IPS-15b (cell line): Measurements from ENCODE around the gene UBA3.
A peak's percentile ranks its signal among the peaks of the same experiment; 100 is the strongest.

Experiments
- H3K27me3 ChIP-seq: one replicate; pipeline ENCODE4 v1.6.1; 2013; ENCODE audit warnings: low read length; ENCODE audit not compliant: control insufficient read depth, insufficient read depth
- H3K36me3 ChIP-seq: one replicate; pipeline ENCODE4 v1.6.1; 2013; ENCODE audit warnings: low read length; ENCODE audit not compliant: control insufficient read depth, insufficient read depth
- H3K4me1 ChIP-seq: one replicate; pipeline ENCODE4 v1.6.1; 2013; ENCODE audit warnings: mild to moderate bottlenecking, low read length; ENCODE audit not compliant: control insufficient read depth, insufficient read depth
- H3K4me3 ChIP-seq: one replicate; pipeline ENCODE4 v1.5.1; 2013; ENCODE audit warnings: low read depth, low read length
- H3K9ac ChIP-seq: one replicate; pipeline ENCODE4 v1.6.1; 2013; ENCODE audit warnings: low read depth, mild to moderate bottlenecking, low read length
- H3K9me3 ChIP-seq: one replicate; pipeline ENCODE4 v1.6.1; 2013; ENCODE audit warnings: mild to moderate bottlenecking, low read length; ENCODE audit not compliant: control insufficient read depth, insufficient read depth

UBA3 gene

GRCh38 chr3:69085168-69085832, 5.1 kb upstream of the UBA3 start:
- no peaks in the 10 kb centered on the region for H3K9me3 ChIP-seq
- H3K4me3 ChIP-seq, result peak overlapping the region; percentile 84
- peak overlapping the region; percentile 4 for H3K9ac ChIP-seq
- no peaks in the 10 kb centered on the region for H3K36me3 ChIP-seq
- H3K27me3 ChIP-seq, result no peaks in the 10 kb centered on the region
- peaks cover 10% of the 10 kb centered on the region for H3K4me1 ChIP-seq

GRCh38 chr3:69084326-69085167, 4.4 kb upstream of the UBA3 start, which contains the start of gene ARL6IP5:
Gene ARL6IP5, plus strand, starts transcription at chr3:69084937. Its CDS starts 111 bp downstream, at chr3:69085048.
- Histone ChIP-seq H3K4me3 (peak within 1 kb of the TSS; percentile 84), H3K9ac (peak within 1 kb of the TSS; percentile 4), H3K4me1 (peaks cover 8% of the 10 kb centered on the region), H3K36me3 (no peaks in the 10 kb centered on the region), H3K9me3 (no peaks in the 10 kb centered on the region), H3K27me3 (no peaks in the 10 kb centered on the region)

GRCh38 chr3:69082805-69083204, 2.6 kb upstream of the UBA3 start:
- Histone ChIP-seq H3K27me3 (no peaks in the 10 kb centered on the region), H3K9me3 (no peaks in the 10 kb centered on the region), H3K4me3 (no peak overlapping the region), H3K36me3 (no peaks in the 10 kb centered on the region), H3K4me1 (peaks cover 8% of the 10 kb centered on the region), H3K9ac (no peak overlapping the region)

GRCh38 chr3:69082361-69082760, 2.2 kb upstream of the UBA3 start:
- Histone ChIP-seq H3K9ac (no peak overlapping the region), H3K27me3 (no peaks in the 10 kb centered on the region), H3K4me3 (no peak overlapping the region), H3K36me3 (no peaks in the 10 kb centered on the region), H3K9me3 (no peaks in the 10 kb centered on the region), H3K4me1 (peaks cover 8% of the 10 kb centered on the region)

GRCh38 chr3:69081583-69082262, 1.6 kb upstream of the UBA3 start:
- H3K4me3 ChIP-seq, result no peak overlapping the region
- H3K36me3 ChIP-seq, result no peaks in the 10 kb centered on the region
- H3K9ac ChIP-seq, result no peak overlapping the region
- peaks cover 8% of the 10 kb centered on the region for H3K4me1 ChIP-seq
- no peaks in the 10 kb centered on the region for H3K27me3 ChIP-seq
- H3K9me3 ChIP-seq, result no peaks in the 10 kb centered on the region

- H3K4me1 ChIP-seq, result no peaks in the 10 kb centered on the region
- H3K4me3 ChIP-seq, result peak overlapping the region; percentile 40
- peak overlapping the region; percentile 29 for H3K9ac ChIP-seq
- H3K27me3 ChIP-seq, result no peaks in the 10 kb centered on the region
- no peaks in the 10 kb centered on the region for H3K9me3 ChIP-seq
- H3K36me3 ChIP-seq, result no peaks in the 10 kb centered on the region
Observed at GRCh38 chr3:69079269-69080159, 651 bp downstream of the UBA3 start.

- Histone ChIP-seq H3K9me3 (no peaks in the 10 kb centered on the region), H3K4me1 (no peaks in the 10 kb centered on the region), H3K36me3 (no peaks in the 10 kb centered on the region), H3K9ac (no peak overlapping the region), H3K27me3 (no peaks in the 10 kb centered on the region), H3K4me3 (no peak overlapping the region)
Observed at GRCh38 chr3:69072928-69073327, 7.2 kb downstream of the UBA3 start.

- H3K9me3 ChIP-seq, result no peaks in the 10 kb centered on the region
- peaks cover under 1% of the 10 kb centered on the region for H3K36me3 ChIP-seq
- H3K27me3 ChIP-seq, result no peaks in the 10 kb centered on the region
- H3K9ac ChIP-seq, result no peak overlapping the region
- no peak overlapping the region for H3K4me3 ChIP-seq
- no peaks in the 10 kb centered on the region for H3K4me1 ChIP-seq
Observed at GRCh38 chr3:69066121-69066520, 14.0 kb downstream of the UBA3 start.

GRCh38 chr3:69065318-69065964, 14.7 kb downstream of the UBA3 start:
- peaks cover 4% of the 10 kb centered on the region for H3K36me3 ChIP-seq
- H3K9ac ChIP-seq, result no peak overlapping the region
- H3K4me3 ChIP-seq, result no peak overlapping the region
- H3K9me3 ChIP-seq, result no peaks in the 10 kb centered on the region
- no peaks in the 10 kb centered on the region for H3K4me1 ChIP-seq
- no peaks in the 10 kb centered on the region for H3K27me3 ChIP-seq

- Histone ChIP-seq H3K4me1 (no peaks in the 10 kb centered on the region), H3K9ac (no peak overlapping the region), H3K27me3 (no peaks in the 10 kb centered on the region), H3K36me3 (peaks cover 4% of the 10 kb centered on the region), H3K9me3 (no peaks in the 10 kb centered on the region), H3K4me3 (no peak overlapping the region)
Observed at GRCh38 chr3:69063636-69064035, 16.5 kb downstream of the UBA3 start.

GRCh38 chr3:69059688-69060087, 20.5 kb downstream of the UBA3 start:
- Histone ChIP-seq H3K36me3 (peaks cover 4% of the 10 kb centered on the region), H3K4me3 (no peak overlapping the region), H3K27me3 (no peaks in the 10 kb centered on the region), H3K9ac (no peak overlapping the region), H3K9me3 (no peaks in the 10 kb centered on the region), H3K4me1 (no peaks in the 10 kb centered on the region)
